ENCODE measurements around the gene TMEM97.

Gene TMEM97

GRCh38 chr17:28367641-28368305, 48.8 kb downstream of the TMEM97 start:
- no peak for DNase-seq

GRCh38 chr17:28368306-28368831, 49.4 kb downstream of the TMEM97 start:
- DNase-seq = no peak

GRCh38 chr17:28368915-28369683, 50.1 kb downstream of the TMEM97 start:
- no peak for DNase-seq

GRCh38 chr17:28369684-28370034, 50.7 kb downstream of the TMEM97 start:
- no peak for DNase-seq

- DNase-seq = no peak
Observed at GRCh38 chr17:28370035-28370743, 51.2 kb downstream of the TMEM97 start, which contains the start of gene VTN. VTN (minus strand) TSS chr17:28370307; CDS start chr17:28370203, 104 bp downstream.

- DNase-seq = no peak
Observed at GRCh38 chr17:28370744-28371103, 51.7 kb downstream of the TMEM97 start.

GRCh38 chr17:28371245-28372202, 52.5 kb downstream of the TMEM97 start, which contains the start of gene SARM1:
SARM1 (plus strand) TSS chr17:28371694; CDS start chr17:28372033, 339 bp downstream.
- DNase-seq = peak; percentile 95

GRCh38 chr17:28372203-28372944, 53.4 kb downstream of the TMEM97 start:
- DNase-seq = no peak

- no peak for DNase-seq
Observed at GRCh38 chr17:28372945-28373274, 53.9 kb downstream of the TMEM97 start.

Measured in NCI-H1105 (cell line).